Naive thymus-derived CD8-positive, alpha-beta T cell (primary cell): Measurements from ENCODE around the gene SP140. TPM values are rescaled to one million over a fixed set of nuclear protein-coding genes. Genes with fewer than 3 reads are reported as not detected.
"Not testable (repeated sequence)": the region's sequence is repeated elsewhere in the genome, so short reads cannot be mapped to it uniquely, and the experiment has no call there.

Source experiments
- ATAC-seq, 2 donors: fragments of 150-1000 bp; cut with Tn5 transposase in 1 of 2; sonication (Bioruptor Pico), chemical (Tn5 transposase) in 1 of 2; 1 replicate in 1 of 2; 2 replicates in 1 of 2; pipeline ENCODE4 v1.10.0; 2021; ENCODE audit warnings: mild to moderate bottlenecking in 2 of 2, moderate library complexity in 2 of 2
- POLR2A ChIA-PET: fragments of 350-600 bp; sonication (Branson Sonifier 250); formaldehyde crosslinking; loops from one replicate; lab custom pipeline; 2021; ENCODE audit warnings: antibody characterized with exemption; lab: Charles Lee
- DNase-seq, 10 donors: peaks; one replicate each; pipeline versions ENCODE4 v3.0.0 to v3.0.0-alpha.2; 2020 to 2022
- H3K27ac Mint-ChIP-seq, 10 donors: one replicate each; pipeline ENCODE4 v1.8.0; 2020 to 2022; ENCODE audit warnings: mild to moderate bottlenecking in 10 of 10, mixed read lengths in 10 of 10, moderate library complexity in 4 of 10, inconsistent platforms in 1 of 10
- H3K27me3 Mint-ChIP-seq, 5 donors: one replicate each; pipeline ENCODE4 v1.8.0; 2021 to 2022; ENCODE audit warnings: mixed read lengths in 5 of 5
- H3K36me3 Mint-ChIP-seq, 3 donors: one replicate each; pipeline ENCODE4 v1.8.0; 2020 to 2022; ENCODE audit warnings: mixed read lengths in 3 of 3, mild to moderate bottlenecking in 2 of 3, inconsistent platforms in 1 of 3
- H3K4me1 Mint-ChIP-seq, 4 donors: one replicate each; pipeline ENCODE4 v1.8.0; 2021 to 2022; ENCODE audit warnings: mixed read lengths in 4 of 4
- H3K4me3 Mint-ChIP-seq, 10 donors: one replicate each; pipeline ENCODE4 v1.8.0; 2020 to 2022; ENCODE audit warnings: mild to moderate bottlenecking in 10 of 10, mixed read lengths in 10 of 10, moderate library complexity in 6 of 10, inconsistent platforms in 1 of 10
- H3K9me3 Mint-ChIP-seq, 9 donors: one replicate each; pipeline ENCODE4 v1.8.0; 2020 to 2022; ENCODE audit warnings: mixed read lengths in 9 of 9, mild to moderate bottlenecking in 3 of 9, inconsistent platforms in 1 of 9, moderate library complexity in 1 of 9
- polyA plus RNA-seq, 3 donors: library from polyadenylated mRNA; unstranded; fragments of 300-500 nt; fragmentation: Illumina TruSeq; gene quantifications; one replicate each; pipeline ENCODE4 v1.2.3, GENCODE V29; 2021
- total RNA-seq, 8 experiments: library from RNA in 2 of 8; stranded (reverse) in 2 of 8; gene quantifications; one replicate each; pipeline ENCODE4 v1.2.3 and lab custom pipeline; 2021 to 2026

The SP140 gene
- total and polyA plus RNA-seq, 5 experiments from 2014 or later: 7.5 to 27.5 (median 14.8) TPM

DNA sequence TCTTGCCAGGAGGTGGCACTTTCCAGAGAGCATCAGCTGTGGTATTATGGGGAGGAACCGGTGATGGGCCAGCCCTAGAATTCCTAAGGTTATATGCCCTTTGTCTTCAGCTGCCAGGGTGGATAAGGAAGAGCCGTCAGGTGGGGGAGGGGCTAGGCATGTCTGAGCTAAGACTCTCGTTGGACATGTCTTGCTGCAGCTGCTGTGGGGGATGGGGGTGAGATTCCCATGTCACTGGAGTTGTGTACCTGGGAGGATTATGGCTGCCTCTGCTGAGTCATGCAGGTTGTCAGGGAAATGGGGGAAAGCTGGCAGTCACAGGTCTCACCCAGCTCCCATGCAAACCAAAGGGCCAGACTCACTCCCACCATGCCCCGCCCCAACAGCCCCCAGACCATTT is 39.4 kb downstream of the SP140 start:
- peaks cover 0 to 13% (median 5%) of the 10 kb centered on the region in 9 donors for H3K9me3 Mint-ChIP-seq
- H3K4me1 Mint-ChIP-seq: peaks cover 30 to 49% (median 47%) of the 10 kb centered on the region in 4 donors
- H3K27me3 Mint-ChIP-seq, H3K4me3 Mint-ChIP-seq, ATAC-seq, DNase-seq: not testable (repeated sequence)
- H3K36me3 Mint-ChIP-seq: peaks cover 10 to 30% (median 25%) of the 10 kb centered on the region in 3 donors
- POLR2A ChIA-PET: interaction anchor here (1.0 kb wide), 1 partner anchor 44 kb away, joined by 3 read pairs; no protein-coding TSS in a partner anchor
- peak overlapping the region in 4 of 10 donors; percentile 70 to 85 (median 77) for H3K27ac Mint-ChIP-seq

DNA sequence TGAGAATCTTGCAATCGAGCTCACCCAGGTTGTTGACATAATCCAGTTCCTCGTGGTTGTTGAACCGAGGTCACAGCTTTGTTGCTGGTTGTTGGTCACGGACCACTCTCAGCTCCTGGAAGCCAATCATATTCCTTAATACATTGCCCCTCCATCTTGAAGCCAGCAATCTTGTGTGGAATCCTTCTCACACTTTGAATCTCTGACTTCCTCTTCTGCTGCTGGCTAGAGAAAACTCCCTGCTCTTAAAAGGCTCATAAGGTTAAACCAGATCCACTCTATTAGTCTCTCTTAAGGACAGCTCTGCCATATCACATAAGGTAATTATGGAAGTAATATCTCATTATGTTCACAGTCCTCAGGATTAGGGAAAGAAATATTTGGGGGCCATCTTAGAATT is 41.1 kb downstream of the SP140 start:
- H3K27ac Mint-ChIP-seq: no peak overlapping the region
- peaks cover 22 to 34% (median 32%) of the 10 kb centered on the region in 4 donors for H3K4me1 Mint-ChIP-seq
- H3K27me3 Mint-ChIP-seq: no peaks in the 10 kb centered on the region
- DNase-seq: no peak
- H3K4me3 Mint-ChIP-seq: no peak overlapping the region
- no peak for ATAC-seq
- POLR2A ChIA-PET: no interaction called here
- peaks cover 21 to 35% (median 28%) of the 10 kb centered on the region in 3 donors for H3K36me3 Mint-ChIP-seq
- peaks cover 0 to 11% (median 4%) of the 10 kb centered on the region in 9 donors for H3K9me3 Mint-ChIP-seq

DNA sequence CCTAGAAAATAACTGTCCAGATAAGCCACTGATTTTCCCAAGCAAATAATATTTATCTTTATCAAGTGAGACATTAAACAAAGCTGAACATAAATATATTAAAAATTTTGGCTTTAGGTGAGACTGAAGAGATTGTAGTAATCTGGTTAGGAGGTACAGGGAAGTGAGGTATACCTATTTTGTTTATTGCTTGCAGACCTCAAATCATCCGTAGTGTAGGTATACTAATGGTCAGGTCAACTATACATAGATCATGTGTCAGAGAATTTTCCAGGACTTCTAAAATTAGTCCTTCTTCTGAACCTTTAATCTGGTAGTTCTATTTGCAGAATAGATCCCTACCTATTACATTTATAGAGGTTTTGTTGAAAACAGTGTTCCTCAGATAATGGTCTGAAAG is 41.5 kb downstream of the SP140 start:
- peaks cover 18 to 29% (median 28%) of the 10 kb centered on the region in 4 donors for H3K4me1 Mint-ChIP-seq
- ATAC-seq (no peak), DNase-seq (no peak)
- H3K4me3 Mint-ChIP-seq: no peak overlapping the region
- peaks cover 22 to 40% (median 31%) of the 10 kb centered on the region in 3 donors for H3K36me3 Mint-ChIP-seq
- no peaks in the 10 kb centered on the region for H3K27me3 Mint-ChIP-seq
- POLR2A ChIA-PET: no interaction called here
- peaks cover 0 to 15% (median 3%) of the 10 kb centered on the region in 9 donors for H3K9me3 Mint-ChIP-seq
- H3K27ac Mint-ChIP-seq: peak overlapping the region in 2 of 10 donors; percentile 22 to 50

DNA sequence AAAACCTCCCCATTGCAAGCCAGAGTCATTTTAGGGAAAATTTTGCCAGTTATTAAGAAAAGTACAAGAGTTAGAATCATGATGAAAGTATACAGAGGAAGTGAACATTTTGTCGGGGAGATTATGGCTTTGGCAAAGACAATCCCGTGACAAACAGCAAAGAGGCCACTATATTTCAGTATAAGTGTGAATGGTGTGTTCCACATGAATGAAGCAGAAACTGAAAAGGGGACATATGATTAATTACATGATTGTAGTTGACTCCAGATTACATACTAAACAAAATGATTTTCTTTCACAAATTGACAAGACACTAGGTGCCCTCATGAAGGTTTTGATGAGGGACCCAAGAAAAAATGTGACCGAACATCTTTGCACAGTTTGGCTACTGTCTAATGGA is 42.0 kb downstream of the SP140 start:
- Mint-ChIP-seq H3K36me3 (peaks cover 22 to 45% (median 33%) of the 10 kb centered on the region in 3 donors), H3K27ac (peak overlapping the region in 2 of 10 donors; percentile 22 to 50), H3K4me3 (no peak overlapping the region), H3K9me3 (peaks cover 0 to 20% (median 6%) of the 10 kb centered on the region in 9 donors), H3K4me1 (peaks cover 14 to 24% (median 23%) of the 10 kb centered on the region in 4 donors), H3K27me3 (no peaks in the 10 kb centered on the region)
- POLR2A ChIA-PET: no interaction called here
- DNase-seq (no peak), ATAC-seq (no peak)

- peaks cover 22 to 49% (median 30%) of the 10 kb centered on the region in 3 donors for H3K36me3 Mint-ChIP-seq
- no peak overlapping the region for H3K4me3 Mint-ChIP-seq
- H3K4me1 Mint-ChIP-seq: peaks cover 11 to 13% (median 12%) of the 10 kb centered on the region in 4 donors
- POLR2A ChIA-PET: no interaction called here
- no peak for DNase-seq
- H3K27me3 Mint-ChIP-seq: no peaks in the 10 kb centered on the region
- H3K27ac Mint-ChIP-seq: peak overlapping the region in 1 of 10 donors; percentile 38
- H3K9me3 Mint-ChIP-seq: peaks cover 0 to 23% (median 6%) of the 10 kb centered on the region in 9 donors
- no peak for ATAC-seq
Measured at GRCh38 chr2:230268606-230269243, 43.2 kb downstream of the SP140 start.

- Mint-ChIP-seq H3K27ac (peak overlapping the region in 1 of 10 donors; percentile 31), H3K4me1 (peaks cover 2 to 6% (median 4%) of the 10 kb centered on the region in 4 donors), H3K36me3 (peaks cover 22 to 46% (median 29%) of the 10 kb centered on the region in 3 donors), H3K4me3 (no peak overlapping the region), H3K9me3 (peaks cover 0 to 23% (median 6%) of the 10 kb centered on the region in 9 donors), H3K27me3 (no peaks in the 10 kb centered on the region)
- DNase-seq (no peak), ATAC-seq (no peak)
- POLR2A ChIA-PET: no interaction called here
Measured at GRCh38 chr2:230269715-230270114, 44.2 kb downstream of the SP140 start.

DNA sequence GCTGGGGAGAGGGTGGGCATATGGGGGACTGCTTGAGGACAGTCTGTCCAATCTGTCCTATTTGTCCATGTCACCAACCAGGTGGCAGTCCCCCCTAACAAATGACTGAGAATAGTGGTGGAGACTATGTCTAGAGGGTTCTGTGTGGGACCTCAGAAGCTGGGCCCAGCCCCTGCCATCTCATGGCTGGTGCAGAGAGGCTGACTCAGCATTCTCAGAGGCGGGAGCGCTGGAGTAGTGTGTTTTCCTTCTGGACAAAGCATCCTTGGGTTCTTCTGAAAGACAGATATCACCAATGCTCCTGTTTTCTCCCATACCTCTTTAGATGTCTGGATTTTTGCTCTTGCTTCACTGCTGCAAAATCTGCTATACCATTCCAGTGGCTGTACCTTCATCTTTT is 57.4 kb downstream of the SP140 start:
- DNase-seq (no peak), ATAC-seq (no peak)
- Mint-ChIP-seq H3K27me3 (no peaks in the 10 kb centered on the region), H3K9me3 (peaks cover 0 to 6% (median 0%) of the 10 kb centered on the region in 9 donors), H3K4me1 (peaks cover 2 to 7% (median 3%) of the 10 kb centered on the region in 4 donors), H3K36me3 (peaks cover 10 to 22% (median 15%) of the 10 kb centered on the region in 3 donors), H3K4me3 (no peak overlapping the region), H3K27ac (peak overlapping the region in 1 of 10 donors; percentile 58)
- POLR2A ChIA-PET: no interaction called here

DNA sequence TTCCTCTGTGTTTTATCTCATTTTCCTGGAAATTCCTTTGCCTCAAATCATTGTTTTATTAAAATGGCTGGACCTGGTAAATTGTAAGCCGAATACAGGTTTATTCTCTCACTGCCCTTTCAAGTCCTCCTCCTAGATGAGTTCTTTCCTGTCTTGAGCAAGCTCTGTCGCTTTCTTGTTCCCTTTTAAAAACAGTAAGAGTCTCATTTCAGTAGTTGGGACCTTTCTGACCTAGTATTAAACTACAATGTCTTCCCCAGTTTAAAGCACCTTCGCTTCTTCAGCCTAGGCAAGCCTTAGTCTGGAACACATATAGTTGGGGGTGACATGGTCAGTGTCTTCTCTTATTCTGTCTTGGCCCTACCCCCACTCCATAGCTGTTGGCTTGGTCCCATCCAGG is 60.5 kb downstream of the SP140 start:
- Mint-ChIP-seq H3K9me3 (peaks cover 0 to 5% (median 0%) of the 10 kb centered on the region in 9 donors), H3K4me3 (no peak overlapping the region)
- POLR2A ChIA-PET: no interaction called here

GRCh38 chr2:230289311-230289710 is 63.8 kb downstream of the SP140 start:
- H3K4me1 Mint-ChIP-seq: peaks cover 3 to 21% (median 12%) of the 10 kb centered on the region in 4 donors
- peak in 1 of 2 donors; percentile 32 for ATAC-seq
- H3K27me3 Mint-ChIP-seq, H3K4me3 Mint-ChIP-seq, H3K9me3 Mint-ChIP-seq: not testable (repeated sequence)
- H3K27ac Mint-ChIP-seq: peak overlapping the region in 2 of 10 donors; percentile 33 to 40
- DNase-seq: peak in 5 of 10 donors; percentile 12 to 42 (median 17)
- H3K36me3 Mint-ChIP-seq: peaks cover 5 to 72% (median 42%) of the 10 kb centered on the region in 3 donors
- POLR2A ChIA-PET: interaction anchor here (0.6 to 1.6 kb wide), 3 partner anchors 29 to 382 kb away, joined by 3 to 4 read pairs (median 3); no protein-coding TSS in a partner anchor

More for the DNA sequence above, 60.5 kb downstream of the SP140 start:
- H3K27me3 Mint-ChIP-seq: no peaks in the 10 kb centered on the region
- peaks cover 6 to 21% (median 11%) of the 10 kb centered on the region in 4 donors for H3K4me1 Mint-ChIP-seq
- no peak overlapping the region for H3K27ac Mint-ChIP-seq
- no peak for DNase-seq
- H3K36me3 Mint-ChIP-seq: peaks cover 5 to 46% (median 27%) of the 10 kb centered on the region in 3 donors
- ATAC-seq: no peak

GRCh38 chr2:230295192-230295591 is 69.7 kb downstream of the SP140 start:
- ATAC-seq (no peak), DNase-seq (no peak)
- Mint-ChIP-seq H3K36me3 (peaks cover 24 to 80% (median 62%) of the 10 kb centered on the region in 3 donors), H3K27me3 (no peaks in the 10 kb centered on the region), H3K4me3 (no peak overlapping the region), H3K4me1 (peaks cover 0 to 2% (median under 1%) of the 10 kb centered on the region in 4 donors), H3K9me3 (peaks cover 3 to 23% (median 9%) of the 10 kb centered on the region in 9 donors), H3K27ac (no peak overlapping the region)
- POLR2A ChIA-PET: interaction anchor here (1.0 kb wide), 1 partner anchor 63 kb away, joined by 3 read pairs; no protein-coding TSS in a partner anchor

DNA sequence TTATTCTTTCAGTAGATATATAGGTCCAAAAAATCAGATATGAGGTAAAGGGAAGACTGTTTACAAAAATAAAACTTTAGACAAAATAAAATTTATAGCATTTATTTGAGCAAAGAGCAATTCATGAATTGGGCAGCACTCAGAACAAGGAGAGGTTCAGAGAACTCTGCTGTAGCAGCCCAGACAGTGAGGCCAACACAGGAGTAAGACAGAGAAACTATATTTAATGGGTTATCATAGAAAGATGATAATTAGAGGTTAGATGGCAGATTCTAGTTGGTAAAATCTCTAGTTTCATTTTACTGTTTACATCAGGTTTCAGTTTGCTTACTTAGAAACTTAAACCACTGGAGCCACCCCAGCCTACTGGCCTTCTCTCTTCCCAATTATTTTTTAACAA is 71.4 kb downstream of the SP140 start:
- peaks cover 0 to 4% (median under 1%) of the 10 kb centered on the region in 4 donors for H3K4me1 Mint-ChIP-seq
- peaks cover 38 to 72% (median 69%) of the 10 kb centered on the region in 3 donors for H3K36me3 Mint-ChIP-seq
- H3K4me3 Mint-ChIP-seq: no peak overlapping the region
- ATAC-seq: no peak
- peaks cover 5 to 31% (median 14%) of the 10 kb centered on the region in 9 donors for H3K9me3 Mint-ChIP-seq
- POLR2A ChIA-PET: no interaction called here
- no peaks in the 10 kb centered on the region for H3K27me3 Mint-ChIP-seq
- H3K27ac Mint-ChIP-seq: peak overlapping the region in 1 of 10 donors; percentile 34
- no peak for DNase-seq

DNA sequence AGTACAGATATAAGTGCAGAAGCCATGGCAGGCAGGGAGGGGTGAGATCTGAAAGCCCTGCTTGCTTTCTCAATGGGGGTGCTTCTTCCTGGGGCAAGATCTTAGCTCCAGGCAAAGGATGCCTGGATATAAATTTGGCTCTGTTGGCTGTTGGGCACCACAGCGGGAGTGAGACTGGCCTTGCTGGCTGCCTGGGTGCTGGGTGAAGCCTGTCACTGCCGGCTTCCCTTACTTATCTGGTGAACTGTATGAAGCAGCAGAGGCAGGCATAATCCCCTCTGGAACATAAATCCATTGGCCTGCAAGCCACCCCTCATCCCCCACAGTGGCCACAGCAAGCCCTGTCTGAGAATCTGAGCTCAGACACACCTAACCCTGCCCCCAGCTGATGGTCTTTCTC is 74.1 kb downstream of the SP140 start:
- H3K9me3 Mint-ChIP-seq: peaks cover 9 to 55% (median 24%) of the 10 kb centered on the region in 9 donors
- no peak for ATAC-seq
- H3K27ac Mint-ChIP-seq: no peak overlapping the region

More for the DNA sequence above, 74.1 kb downstream of the SP140 start:
- peaks cover 48 to 58% (median 50%) of the 10 kb centered on the region in 3 donors for H3K36me3 Mint-ChIP-seq
- H3K4me3 Mint-ChIP-seq: no peak overlapping the region
- no peak for DNase-seq
- H3K27me3 Mint-ChIP-seq: no peaks in the 10 kb centered on the region
- peaks cover 0 to 4% (median 1%) of the 10 kb centered on the region in 4 donors for H3K4me1 Mint-ChIP-seq
- POLR2A ChIA-PET: interaction anchor here (0.7 to 1.4 kb wide), 2 partner anchors 10 to 28 kb away, joined by 3 to 4 read pairs; no protein-coding TSS in a partner anchor
